ENCODE measurements around the gene GALNT18. TPM values are rescaled to one million over a fixed set of nuclear protein-coding genes. Genes with fewer than 3 reads are reported as not detected.

GALNT18 gene
- total RNA-seq, 2 donors from 2014 or later = 5.3 to 7.3 TPM

GRCh38 chr11:11605821-11606450 lies 15.9 kb downstream of the GALNT18 start:
- DNase-seq (no peak), ATAC-seq (no peak)
- intact Hi-C loops (cut with DNase I) = no loop called here

GRCh38 chr11:11605181-11605580 lies 16.6 kb downstream of the GALNT18 start:
- Histone ChIP-seq H3K4me3 (no peak overlapping the region), H3K36me3 (replicated peaks in 1 of 2; ENCODE audit: insufficient read depth in 1 of 2, low read depth in 2 of 2) (no peaks in the 10 kb centered on the region), H3K9me3 (no peaks in the 10 kb centered on the region), H3K27me3 (no peaks in the 10 kb centered on the region), H3K27ac (no peak overlapping the region), H3K4me1 (no peaks in the 10 kb centered on the region)
- ATAC-seq = no peak
- TF ChIP-seq POLR2A (IDR thresholded peaks at IDR 0.05) (no peak), CTCF (IDR thresholded peaks at IDR 0.05) (no peak)
- no peak for DNase-seq
- 86% methylated on average over 5 to 6 of the region's 6 CpGs for WGBS, 2 donors
- intact Hi-C loops (cut with DNase I) = no loop called here

More at GRCh38 chr11:11605821-11606450, 15.9 kb downstream of the GALNT18 start:
- no peak overlapping the region for H3K4me3 ChIP-seq
- TF ChIP-seq CTCF (IDR thresholded peaks at IDR 0.05) (no peak), POLR2A (IDR thresholded peaks at IDR 0.05) (no peak)
- H3K36me3 ChIP-seq (replicated peaks in 1 of 2; ENCODE audit: insufficient read depth in 1 of 2, low read depth in 2 of 2) = no peaks in the 10 kb centered on the region
- no peak overlapping the region for H3K27ac ChIP-seq
- WGBS, 2 donors = 77 to 79% methylated on average over 5 of the region's 5 CpGs
- no peaks in the 10 kb centered on the region for H3K4me1 ChIP-seq
- no peaks in the 10 kb centered on the region for H3K27me3 ChIP-seq
- no peaks in the 10 kb centered on the region for H3K9me3 ChIP-seq

- 75 to 93% methylated on average over 7 of the region's 7 CpGs for WGBS, 2 donors
- intact Hi-C loops (cut with DNase I) = no loop called here
- H3K4me3 ChIP-seq = no peak overlapping the region
These were observed 17.3 kb downstream of the GALNT18 start for GRCh38 chr11:11604370-11604990.

GRCh38 chr11:11602011-11602410 lies 19.8 kb downstream of the GALNT18 start:
- ATAC-seq = no peak
- intact Hi-C loops (cut with DNase I) = no loop called here
- no peaks in the 10 kb centered on the region for H3K36me3 ChIP-seq (replicated peaks in 1 of 2; ENCODE audit: insufficient read depth in 1 of 2, low read depth in 2 of 2)

More at GRCh38 chr11:11604370-11604990, 17.3 kb downstream of the GALNT18 start:
- Histone ChIP-seq H3K9me3 (no peaks in the 10 kb centered on the region), H3K4me1 (no peaks in the 10 kb centered on the region), H3K27me3 (no peaks in the 10 kb centered on the region), H3K27ac (no peak overlapping the region), H3K36me3 (replicated peaks in 1 of 2; ENCODE audit: insufficient read depth in 1 of 2, low read depth in 2 of 2) (no peaks in the 10 kb centered on the region)
- TF ChIP-seq POLR2A (IDR thresholded peaks at IDR 0.05) = no peak
- TF ChIP-seq CTCF (IDR thresholded peaks at IDR 0.05) = no peak
- DNase-seq (no peak), ATAC-seq (no peak)

More at GRCh38 chr11:11602011-11602410, 19.8 kb downstream of the GALNT18 start:
- H3K27me3 ChIP-seq = no peaks in the 10 kb centered on the region
- H3K27ac ChIP-seq = no peak overlapping the region
- no peak for TF ChIP-seq POLR2A (IDR thresholded peaks at IDR 0.05)
- no peak for TF ChIP-seq CTCF (IDR thresholded peaks at IDR 0.05)
- H3K4me3 ChIP-seq = no peak overlapping the region
- no peaks in the 10 kb centered on the region for H3K4me1 ChIP-seq
- H3K9me3 ChIP-seq = no peaks in the 10 kb centered on the region
- no peak for DNase-seq

All from body of pancreas (tissue), 4 donors.